Measurements from ENCODE around the gene ACSS1.

Gene ACSS1

DNA sequence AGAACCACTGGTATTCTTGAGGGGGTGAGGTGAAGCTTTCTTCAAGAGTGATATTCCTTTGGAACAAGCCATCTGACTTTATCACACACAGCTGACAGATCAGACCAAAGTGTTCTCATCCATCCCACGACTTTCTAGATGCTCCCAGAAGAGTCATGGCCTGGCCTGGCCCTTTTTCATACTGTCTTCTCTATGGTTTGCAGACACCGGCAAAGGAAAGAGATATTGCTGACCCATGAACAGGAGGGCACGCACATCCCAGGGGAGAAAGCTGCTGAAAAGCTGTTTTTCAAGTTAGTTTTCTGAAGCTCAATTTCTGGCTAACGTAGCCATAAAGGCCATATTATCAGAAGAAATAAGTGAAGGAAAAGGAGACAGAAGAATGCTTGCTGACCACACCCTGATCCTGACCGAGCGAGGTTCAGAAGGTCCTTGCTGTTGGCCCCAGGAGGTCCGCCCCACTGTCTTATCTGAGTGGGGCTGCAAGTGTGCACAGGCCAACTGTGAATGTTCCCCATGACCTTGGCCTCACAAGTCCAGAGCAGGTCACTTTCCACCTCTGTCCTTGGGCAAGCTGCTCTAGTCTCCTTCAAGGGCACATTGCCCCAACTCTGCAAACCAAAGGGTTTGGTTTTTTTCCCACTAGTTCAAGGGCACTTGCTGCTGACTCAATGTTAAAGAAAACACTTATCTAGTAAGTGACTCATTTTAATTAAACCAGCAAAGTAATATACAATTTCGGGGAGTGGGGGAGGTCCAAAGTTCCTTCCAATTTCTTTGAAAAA lies 2.0 kb downstream of the ACSS1 start:
- Histone ChIP-seq H3K4me2 (ENCODE audit: low read length) (no peak overlapping the region), H3K9ac (ENCODE audit: low read depth, low read length) (no peak overlapping the region), H3K9me3 (replicated peaks; ENCODE audit: low read length) (no peaks in the 10 kb centered on the region), H3K27me3 (ENCODE audit: control insufficient read depth, insufficient read depth, low read length) (peaks cover 61% of the 10 kb centered on the region), H3K4me3 (ENCODE audit: low read length) (no peak overlapping the region), H3K4me1 (ENCODE audit: control insufficient read depth, insufficient read depth, low read length) (peaks cover 32% of the 10 kb centered on the region), H3K36me3 (ENCODE audit: insufficient read depth, low read length) (no peaks in the 10 kb centered on the region)

GRCh38 chr20:25054995-25055629 lies 2.8 kb downstream of the ACSS1 start:
- no peak overlapping the region for H3K4me3 ChIP-seq (ENCODE audit: low read length)
- H3K9ac ChIP-seq (ENCODE audit: low read depth, low read length) = no peak overlapping the region
- H3K36me3 ChIP-seq (ENCODE audit: insufficient read depth, low read length) = no peaks in the 10 kb centered on the region
- peaks cover 61% of the 10 kb centered on the region for H3K27me3 ChIP-seq (ENCODE audit: control insufficient read depth, insufficient read depth, low read length)
- peaks cover 32% of the 10 kb centered on the region for H3K4me1 ChIP-seq (ENCODE audit: control insufficient read depth, insufficient read depth, low read length)
- H3K9me3 ChIP-seq (replicated peaks; ENCODE audit: low read length) = no peaks in the 10 kb centered on the region
- H3K4me2 ChIP-seq (ENCODE audit: low read length) = no peak overlapping the region

GRCh38 chr20:25054096-25054820 lies 3.7 kb downstream of the ACSS1 start:
- Histone ChIP-seq H3K9ac (ENCODE audit: low read depth, low read length) (no peak overlapping the region), H3K4me1 (ENCODE audit: control insufficient read depth, insufficient read depth, low read length) (peaks cover 32% of the 10 kb centered on the region), H3K36me3 (ENCODE audit: insufficient read depth, low read length) (no peaks in the 10 kb centered on the region), H3K27me3 (ENCODE audit: control insufficient read depth, insufficient read depth, low read length) (peaks cover 61% of the 10 kb centered on the region), H3K9me3 (replicated peaks; ENCODE audit: low read length) (no peaks in the 10 kb centered on the region), H3K4me2 (ENCODE audit: low read length) (no peak overlapping the region), H3K4me3 (ENCODE audit: low read length) (no peak overlapping the region)

- H3K4me3 ChIP-seq (ENCODE audit: low read length) = no peak overlapping the region
- H3K4me1 ChIP-seq (ENCODE audit: control insufficient read depth, insufficient read depth, low read length) = peaks cover 24% of the 10 kb centered on the region
- no peaks in the 10 kb centered on the region for H3K9me3 ChIP-seq (replicated peaks; ENCODE audit: low read length)
- H3K4me2 ChIP-seq (ENCODE audit: low read length) = no peak overlapping the region
- peaks cover 62% of the 10 kb centered on the region for H3K27me3 ChIP-seq (ENCODE audit: control insufficient read depth, insufficient read depth, low read length)
- H3K36me3 ChIP-seq (ENCODE audit: insufficient read depth, low read length) = no peaks in the 10 kb centered on the region
- no peak overlapping the region for H3K9ac ChIP-seq (ENCODE audit: low read depth, low read length)
Observed at GRCh38 chr20:25053255-25054031, 4.5 kb downstream of the ACSS1 start.

DNA sequence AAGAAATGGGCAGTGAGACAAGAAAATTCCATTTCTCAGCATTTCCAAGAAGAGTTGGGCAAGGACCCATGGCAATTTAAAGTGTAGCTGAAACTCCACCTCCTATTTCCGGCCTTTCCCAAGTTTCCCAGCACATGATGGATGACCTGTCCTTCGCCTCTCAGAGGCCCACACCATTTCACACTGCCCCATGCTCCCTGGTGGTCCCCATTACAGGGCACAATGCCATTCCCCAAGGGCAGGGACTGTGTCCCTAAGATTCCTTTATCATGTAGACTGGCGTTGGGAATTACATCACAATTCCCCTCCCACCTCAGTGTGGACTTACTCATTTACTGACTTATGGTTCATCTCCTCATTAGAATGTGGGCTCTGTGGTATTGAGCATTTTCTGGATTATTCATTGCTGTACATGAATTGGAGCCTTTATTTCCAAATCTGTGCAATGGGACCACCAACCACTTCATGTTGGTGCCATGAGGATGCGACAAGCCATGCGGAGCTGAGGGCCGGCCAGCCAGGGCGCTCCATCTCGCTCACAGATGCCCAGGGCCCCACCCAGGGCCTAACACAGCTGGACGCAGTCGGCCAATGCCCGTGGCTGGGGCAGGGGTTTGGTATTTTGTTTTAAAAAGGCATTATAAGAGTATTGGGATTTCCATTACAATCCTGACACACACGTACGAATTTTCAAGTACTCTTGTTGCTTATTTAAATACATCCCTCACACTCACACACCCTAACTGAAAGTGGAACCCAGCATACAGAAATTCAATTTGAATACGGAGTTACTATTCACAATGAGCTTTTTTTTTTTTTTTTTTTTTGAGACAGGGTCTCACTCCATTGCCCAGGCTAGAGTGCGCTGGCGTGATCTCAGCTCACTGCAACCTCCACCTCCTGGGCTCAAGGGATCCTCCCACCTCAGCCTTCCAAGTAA lies 5.4 kb downstream of the ACSS1 start:
- Histone ChIP-seq H3K27me3 (ENCODE audit: control insufficient read depth, insufficient read depth, low read length) (peaks cover 66% of the 10 kb centered on the region), H3K4me1 (ENCODE audit: control insufficient read depth, insufficient read depth, low read length) (peaks cover 18% of the 10 kb centered on the region), H3K4me2 (ENCODE audit: low read length) (no peak overlapping the region), H3K9me3 (replicated peaks; ENCODE audit: low read length) (no peaks in the 10 kb centered on the region), H3K4me3 (ENCODE audit: low read length) (no peak overlapping the region), H3K36me3 (ENCODE audit: insufficient read depth, low read length) (no peaks in the 10 kb centered on the region), H3K9ac (ENCODE audit: low read depth, low read length) (no peak overlapping the region)

- Histone ChIP-seq H3K9me3 (replicated peaks; ENCODE audit: low read length) (no peaks in the 10 kb centered on the region), H3K36me3 (ENCODE audit: insufficient read depth, low read length) (no peaks in the 10 kb centered on the region), H3K9ac (ENCODE audit: low read depth, low read length) (no peak overlapping the region), H3K4me3 (ENCODE audit: low read length) (no peak overlapping the region), H3K4me2 (ENCODE audit: low read length) (no peak overlapping the region), H3K4me1 (ENCODE audit: control insufficient read depth, insufficient read depth, low read length) (peaks cover 8% of the 10 kb centered on the region), H3K27me3 (ENCODE audit: control insufficient read depth, insufficient read depth, low read length) (peaks cover 64% of the 10 kb centered on the region)
Observed at GRCh38 chr20:25051386-25052155, 6.4 kb downstream of the ACSS1 start.

DNA sequence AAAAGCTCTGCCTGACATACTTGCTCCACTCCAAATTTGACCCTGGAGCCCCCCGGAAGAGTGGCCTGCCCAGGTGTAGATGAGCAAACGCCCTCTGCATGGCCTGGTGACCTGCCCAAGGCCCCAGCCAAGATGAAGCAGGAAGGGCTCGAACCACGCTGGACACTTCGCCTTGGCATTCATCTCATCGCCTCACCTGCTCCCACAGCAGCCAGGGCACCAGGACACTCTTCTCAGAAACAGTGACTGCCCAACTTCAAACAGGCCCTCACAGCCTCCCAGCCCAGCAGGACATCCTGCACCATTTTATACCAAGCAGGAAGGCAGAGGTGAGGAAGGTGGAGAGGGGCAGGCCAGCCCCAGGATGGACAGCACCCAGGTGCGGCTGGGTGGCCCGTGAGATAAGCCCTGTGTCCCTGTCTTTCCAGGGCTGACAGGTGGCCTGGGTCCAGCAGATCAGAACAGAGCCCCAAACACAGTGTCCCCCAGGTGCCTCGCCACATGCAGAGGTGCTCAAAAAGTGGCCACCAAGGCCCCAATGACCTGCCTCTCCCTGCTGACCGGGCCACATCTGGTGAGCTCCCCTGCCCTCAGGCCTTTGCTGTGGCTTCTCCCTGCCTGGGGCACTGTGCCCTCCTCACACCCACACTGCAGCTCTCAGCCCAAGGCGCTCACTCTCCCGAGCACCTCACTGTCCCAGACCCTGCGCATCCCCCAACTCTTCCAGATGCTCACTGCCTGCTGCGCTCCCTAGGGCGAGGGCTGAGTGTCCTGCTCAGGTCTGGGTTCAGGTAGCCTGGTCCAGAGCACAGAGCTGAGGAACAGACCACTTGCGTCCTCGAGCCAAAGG lies 7.2 kb downstream of the ACSS1 start:
- H3K9me3 ChIP-seq (replicated peaks; ENCODE audit: low read length) = no peaks in the 10 kb centered on the region
- H3K36me3 ChIP-seq (ENCODE audit: insufficient read depth, low read length) = no peaks in the 10 kb centered on the region
- H3K27me3 ChIP-seq (ENCODE audit: control insufficient read depth, insufficient read depth, low read length) = peaks cover 64% of the 10 kb centered on the region
- H3K4me1 ChIP-seq (ENCODE audit: control insufficient read depth, insufficient read depth, low read length) = peaks cover 6% of the 10 kb centered on the region
- no peak overlapping the region for H3K9ac ChIP-seq (ENCODE audit: low read depth, low read length)
- no peak overlapping the region for H3K4me2 ChIP-seq (ENCODE audit: low read length)
- no peak overlapping the region for H3K4me3 ChIP-seq (ENCODE audit: low read length)

GRCh38 chr20:25050082-25050481 lies 7.9 kb downstream of the ACSS1 start:
- Histone ChIP-seq H3K9ac (ENCODE audit: low read depth, low read length) (no peak overlapping the region), H3K4me3 (ENCODE audit: low read length) (no peak overlapping the region), H3K36me3 (ENCODE audit: insufficient read depth, low read length) (no peaks in the 10 kb centered on the region), H3K4me2 (ENCODE audit: low read length) (no peak overlapping the region), H3K27me3 (ENCODE audit: control insufficient read depth, insufficient read depth, low read length) (peaks cover 70% of the 10 kb centered on the region), H3K4me1 (ENCODE audit: control insufficient read depth, insufficient read depth, low read length) (peaks cover 6% of the 10 kb centered on the region), H3K9me3 (replicated peaks; ENCODE audit: low read length) (no peaks in the 10 kb centered on the region)

- H3K4me2 ChIP-seq (ENCODE audit: low read length) = no peak overlapping the region
- H3K4me1 ChIP-seq (ENCODE audit: control insufficient read depth, insufficient read depth, low read length) = peaks cover 6% of the 10 kb centered on the region
- peaks cover 72% of the 10 kb centered on the region for H3K27me3 ChIP-seq (ENCODE audit: control insufficient read depth, insufficient read depth, low read length)
- no peaks in the 10 kb centered on the region for H3K9me3 ChIP-seq (replicated peaks; ENCODE audit: low read length)
- H3K9ac ChIP-seq (ENCODE audit: low read depth, low read length) = no peak overlapping the region
- H3K36me3 ChIP-seq (ENCODE audit: insufficient read depth, low read length) = no peaks in the 10 kb centered on the region
- no peak overlapping the region for H3K4me3 ChIP-seq (ENCODE audit: low read length)
Observed at GRCh38 chr20:25049261-25050060, 8.5 kb downstream of the ACSS1 start.

Measured in skeletal muscle satellite cell (primary cell).